HepG2 (cell line): ENCODE data around the gene GGPS1. TPM values are rescaled to one million over a fixed set of nuclear protein-coding genes. Genes with fewer than 3 reads are reported as not detected.

Experiments used
- ATAC-seq: fragments of 200-7000 bp; cut with Tn5 transposase; 3 replicates; pipeline ENCODE4 v1.9.1; 2020; ENCODE audit warnings: mild to moderate bottlenecking, moderate library complexity
- BruUV-seq: library from RNA; stranded (reverse); fragments of 400-500 nt; replicated peaks from 2 replicates; lab custom pipeline; 2021; lab: Mats Ljungman, UMichigan
- CTCF ChIA-PET: fragments of 300-600 bp; formaldehyde crosslinking; extraction: SDS; loops from one replicate; lab custom pipeline; 2021; ENCODE audit warnings: low total read pairs, inconsistent platforms, low intra/inter-chr PET ratio; lab: Yijun Ruan, JAX
- POLR2A ChIA-PET: fragments of 350-600 bp; sonication (Branson Sonifier 250); formaldehyde crosslinking; loops from one replicate; lab custom pipeline; 2020; ENCODE audit warnings: antibody characterized with exemption, inconsistent platforms; lab: Yijun Ruan, JAX
- DNase-seq: peaks from one replicate; pipeline ENCODE4 v3.0.0-alpha.2; 2015; ENCODE audit warnings: low spot score
- FAIRE-seq: peaks from 3 replicates; lab custom pipeline; 2011; peaks lifted over from hg19 to GRCh38; lab: Jason Lieb, UNC
- H2AFZ ChIP-seq: one replicate; pipeline ENCODE4 v1.6.1; 2011; ENCODE audit warnings: low read length, inconsistent platforms
- H3K27ac ChIP-seq: fragments of 300-600 bp; 3 replicates; pipeline ENCODE4 v1.8.0; 2011; ENCODE audit warnings: mixed run types, mild to moderate bottlenecking, mixed read lengths, low read length, inconsistent platforms; ENCODE audit not compliant: insufficient read depth; ENCODE audit errors: extremely low read length
- H3K27me3 ChIP-seq, 2 experiments: fragments of 200-600 bp in 1 of 2; 2 replicates in 1 of 2; 3 replicates in 1 of 2; pipeline versions ENCODE4 v1.6.0 to v1.8.0; 2011; ENCODE audit warnings: low read length in 2 of 2, mild to moderate bottlenecking in 2 of 2, moderate library complexity in 2 of 2, inconsistent platforms in 1 of 2; ENCODE audit not compliant: insufficient read depth in 2 of 2, control insufficient read depth in 1 of 2
- H3K36me3 ChIP-seq, 2 experiments: fragments of 200-600 bp in 1 of 2; replicated peaks in 1 of 2; 2 replicates in 1 of 2; 3 replicates in 1 of 2; pipeline versions ENCODE4 v1.5.1 to v1.8.0; 2011; ENCODE audit warnings: low read length in 2 of 2, inconsistent platforms in 1 of 2; ENCODE audit not compliant: insufficient read depth in 2 of 2, control insufficient read depth in 1 of 2
- H3K4me1 ChIP-seq: 2 replicates; pipeline ENCODE4 v1.5.1; 2012; ENCODE audit warnings: low read length, inconsistent platforms; ENCODE audit not compliant: insufficient read depth
- H3K4me2 ChIP-seq: 2 replicates; pipeline ENCODE4 v1.6.0; 2011; ENCODE audit warnings: low read depth, low read length, inconsistent platforms
- H3K4me3 ChIP-seq, 3 experiments: fragments of 200-600 bp in 1 of 3; sonication (generic), shearing (Covaris generic) in 1 of 3; replicated peaks in 1 of 3; 2 replicates each; pipeline ENCODE4 v1.5.1; 2011 to 2016; ENCODE audit warnings: low read length in 3 of 3, inconsistent platforms in 2 of 3, low read depth in 2 of 3, mild to moderate bottlenecking in 2 of 3, control low read depth in 1 of 3, mixed read lengths in 1 of 3; ENCODE audit not compliant: insufficient read depth in 1 of 3
- H3K79me2 ChIP-seq: one replicate; pipeline ENCODE4 v1.6.1; 2011; ENCODE audit warnings: low read length, inconsistent platforms; ENCODE audit not compliant: insufficient read depth
- H3K9ac ChIP-seq: 2 replicates; pipeline ENCODE4 v1.6.0; 2011; ENCODE audit warnings: mild to moderate bottlenecking, low read depth, low read length, inconsistent platforms; ENCODE audit not compliant: insufficient read depth
- H3K9me3 ChIP-seq: 2 replicates; pipeline ENCODE4 v1.5.1; 2012; ENCODE audit warnings: mild to moderate bottlenecking, low read length
- H4K20me1 ChIP-seq: 2 replicates; pipeline ENCODE4 v1.6.0; 2011; ENCODE audit warnings: inconsistent platforms, mild to moderate bottlenecking, low read length, moderate library complexity; ENCODE audit not compliant: insufficient read depth
- AGO2 ChIP-seq: fragments of 200-400 bp; formaldehyde crosslinking; optimal IDR thresholded peaks from 2 replicates; pipeline ENCODE3; 2017; ENCODE audit warnings: mild to moderate bottlenecking, low read depth, low read length, moderate library complexity
- CEBPG ChIP-seq: IDR thresholded peaks from 2 replicates; pipeline ENCODE4 v1.6.1; 2016
- GTF3A ChIP-seq: sonication (generic); formaldehyde crosslinking; conservative IDR thresholded peaks from 2 replicates; pipeline ENCODE4 v1.4.0; 2020; ENCODE audit warnings: mild to moderate bottlenecking, missing genetic modification reagents
- HHEX ChIP-seq: IDR thresholded peaks from 2 replicates; pipeline ENCODE4 v1.6.1; 2016; ENCODE audit warnings: control low read depth
- MAFK ChIP-seq, 2 experiments: IDR thresholded peaks in 1 of 2; conservative IDR thresholded peaks in 1 of 2; 2 replicates each; pipeline ENCODE4 v1.6.1; 2011; ENCODE audit warnings: improper control_type of control experiment in 2 of 2, low read length in 2 of 2
- SP140L ChIP-seq: sonication (generic); formaldehyde crosslinking; IDR thresholded peaks from 2 replicates; pipeline ENCODE4 v1.4.0; 2020; ENCODE audit warnings: missing genetic modification reagents, borderline replicate concordance
- TARDBP ChIP-seq: sonication (generic); formaldehyde crosslinking; IDR thresholded peaks from 2 replicates; pipeline ENCODE4 v1.8.0; 2022; ENCODE audit warnings: mild to moderate bottlenecking, missing genetic modification reagents
- ZNF432 ChIP-seq: sonication (generic); formaldehyde crosslinking; IDR thresholded peaks from 2 replicates; pipeline ENCODE4 v1.5.0; 2020; ENCODE audit warnings: missing genetic modification reagents, mild to moderate bottlenecking, borderline replicate concordance
- ZNF839 ChIP-seq: sonication (generic); formaldehyde crosslinking; IDR thresholded peaks from 2 replicates; pipeline ENCODE4 v1.4.0; 2020; ENCODE audit warnings: missing genetic modification reagents, mild to moderate bottlenecking, borderline replicate concordance
- WGBS: methylation state at CpG from one replicate; pipeline ENCODE4 v1.1.6; 2017; ENCODE audit warnings: low lambda C conversion rate; 5-methylcytosine and 5-hydroxymethylcytosine counted together
- in situ Hi-C: cut with HindIII; loops from 2 replicates; pipeline ENCODE4 v1.10.0; 2017; ENCODE audit warnings: low pct_unique_long_range_greater_than_20kb; ENCODE audit not compliant: extremely low pct_ligation_motif_present
- intact Hi-C: fragments of 100-400 bp; cut with micrococcal nuclease; formaldehyde crosslinking; loops from one replicate; pipeline ENCODE4 v1.10.0; 2022; ENCODE audit not compliant: unreplicated experiment
- polyA plus RNA-seq, 8 experiments: library from polyadenylated mRNA; depleted of rRNA in 3 of 8; stranded (reverse) in 7 of 8; unstranded in 1 of 8; fragments of >200 nt; fragmentation: Illumina TruSeq in 4 of 8; extraction: Trizol in 4 of 8; gene quantifications; 2 replicates each; pipeline versions ENCODE4 v1.2.1 to v1.2.3, GENCODE V29; 2011 to 2016; ENCODE audit warnings: low read depth in 4 of 8, missing spikeins in 1 of 8, mixed read lengths in 1 of 8; ENCODE audit not compliant: insufficient read depth in 1 of 8
- total RNA-seq, 5 experiments: library from RNA; depleted of rRNA; stranded (reverse); fragments of >200 nt; fragmentation: Illumina TruSeq; extraction: Trizol; gene quantifications; 2 replicates each; pipeline ENCODE4 v1.2.3, GENCODE V29; 2016; ENCODE audit warnings: low read depth in 1 of 5
- TF ChIP-seq, protein P1 (sequence below): fragments of 450-650 bp; IDR thresholded peaks from 2 replicates; pipeline ENCODE4 v1.6.1; 2017
- TF ChIP-seq, protein P2 (sequence below): sonication (generic); formaldehyde crosslinking; IDR thresholded peaks from 2 replicates; pipeline ENCODE4 v1.4.0; 2020; ENCODE audit warnings: missing genetic modification reagents
- TF ChIP-seq, protein P3 (sequence below): sonication (generic); formaldehyde crosslinking; IDR thresholded peaks from 2 replicates; pipeline ENCODE4 v1.4.0; 2020; ENCODE audit warnings: missing genetic modification reagents, mild to moderate bottlenecking, borderline replicate concordance
- TF ChIP-seq, protein P4 (sequence below): IDR thresholded peaks from 2 replicates; pipeline ENCODE4 v1.6.1; 2012; ENCODE audit warnings: low read depth, low read length, improper control_type of control experiment

The GGPS1 gene
- total and polyA plus RNA-seq, 2 of the 13 experiments (the other 11 are each of a cell fraction or from before 2014, with no cell fraction given): 28.8 to 42.6 TPM

DNA sequence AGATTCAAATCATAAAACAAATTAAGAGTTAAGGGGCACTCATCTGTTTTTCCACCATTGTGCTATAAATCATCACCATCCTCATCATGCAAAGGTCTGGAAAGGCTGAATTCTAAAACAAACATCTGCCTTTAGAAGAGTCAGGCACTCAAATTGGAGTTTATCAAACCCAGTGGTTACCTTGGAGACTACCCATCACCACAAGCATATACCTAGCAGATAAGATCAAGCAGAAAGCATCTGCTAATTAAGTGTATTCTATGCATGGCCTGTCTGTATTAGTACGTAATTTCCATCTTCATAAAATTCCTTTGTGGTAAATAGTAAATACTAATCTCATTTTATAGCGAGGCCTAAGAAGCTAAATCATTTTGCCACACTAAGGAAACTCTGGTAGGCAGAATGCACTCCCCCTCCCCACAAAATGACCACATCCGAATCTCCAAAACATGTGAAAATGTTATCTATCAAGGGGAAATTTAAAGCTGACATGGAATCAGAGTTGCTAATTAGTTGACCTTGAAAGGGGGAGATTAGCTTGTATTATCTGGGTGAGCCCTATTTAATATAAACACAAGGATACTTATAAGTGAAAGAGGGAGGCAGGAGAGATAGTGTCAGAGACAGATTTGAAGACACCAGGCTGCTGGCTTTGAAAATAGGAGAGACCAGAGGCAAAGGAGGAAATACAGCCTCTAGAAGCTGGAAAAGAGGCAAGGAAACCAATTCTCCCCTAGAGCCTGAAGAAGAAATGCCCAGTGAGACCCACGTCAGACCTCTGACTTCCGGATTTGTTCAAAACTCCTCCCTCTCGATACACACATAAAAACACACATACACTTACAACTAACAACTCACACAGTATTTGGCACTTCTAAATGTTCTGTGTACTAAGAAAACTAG is 23.6 kb upstream of the GGPS1 start (continued):
- TF ChIP-seq MAFK (conservative IDR thresholded peaks at IDR 0.05 in 1 of 2, IDR thresholded peaks at IDR 0.05 in 1 of 2; ENCODE audit: low read length in 2 of 2): no peak
- no peak for TF ChIP-seq CEBPG (CRISPR knock-in tag)
- TF ChIP-seq, protein P1, sequence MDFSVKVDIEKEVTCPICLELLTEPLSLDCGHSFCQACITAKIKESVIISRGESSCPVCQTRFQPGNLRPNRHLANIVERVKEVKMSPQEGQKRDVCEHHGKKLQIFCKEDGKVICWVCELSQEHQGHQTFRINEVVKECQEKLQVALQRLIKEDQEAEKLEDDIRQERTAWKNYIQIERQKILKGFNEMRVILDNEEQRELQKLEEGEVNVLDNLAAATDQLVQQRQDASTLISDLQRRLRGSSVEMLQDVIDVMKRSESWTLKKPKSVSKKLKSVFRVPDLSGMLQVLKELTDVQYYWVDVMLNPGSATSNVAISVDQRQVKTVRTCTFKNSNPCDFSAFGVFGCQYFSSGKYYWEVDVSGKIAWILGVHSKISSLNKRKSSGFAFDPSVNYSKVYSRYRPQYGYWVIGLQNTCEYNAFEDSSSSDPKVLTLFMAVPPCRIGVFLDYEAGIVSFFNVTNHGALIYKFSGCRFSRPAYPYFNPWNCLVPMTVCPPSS: no peak
- no peak for TF ChIP-seq TARDBP
- no peak for TF ChIP-seq GTF3A (CRISPR knock-in tag)

DNA sequence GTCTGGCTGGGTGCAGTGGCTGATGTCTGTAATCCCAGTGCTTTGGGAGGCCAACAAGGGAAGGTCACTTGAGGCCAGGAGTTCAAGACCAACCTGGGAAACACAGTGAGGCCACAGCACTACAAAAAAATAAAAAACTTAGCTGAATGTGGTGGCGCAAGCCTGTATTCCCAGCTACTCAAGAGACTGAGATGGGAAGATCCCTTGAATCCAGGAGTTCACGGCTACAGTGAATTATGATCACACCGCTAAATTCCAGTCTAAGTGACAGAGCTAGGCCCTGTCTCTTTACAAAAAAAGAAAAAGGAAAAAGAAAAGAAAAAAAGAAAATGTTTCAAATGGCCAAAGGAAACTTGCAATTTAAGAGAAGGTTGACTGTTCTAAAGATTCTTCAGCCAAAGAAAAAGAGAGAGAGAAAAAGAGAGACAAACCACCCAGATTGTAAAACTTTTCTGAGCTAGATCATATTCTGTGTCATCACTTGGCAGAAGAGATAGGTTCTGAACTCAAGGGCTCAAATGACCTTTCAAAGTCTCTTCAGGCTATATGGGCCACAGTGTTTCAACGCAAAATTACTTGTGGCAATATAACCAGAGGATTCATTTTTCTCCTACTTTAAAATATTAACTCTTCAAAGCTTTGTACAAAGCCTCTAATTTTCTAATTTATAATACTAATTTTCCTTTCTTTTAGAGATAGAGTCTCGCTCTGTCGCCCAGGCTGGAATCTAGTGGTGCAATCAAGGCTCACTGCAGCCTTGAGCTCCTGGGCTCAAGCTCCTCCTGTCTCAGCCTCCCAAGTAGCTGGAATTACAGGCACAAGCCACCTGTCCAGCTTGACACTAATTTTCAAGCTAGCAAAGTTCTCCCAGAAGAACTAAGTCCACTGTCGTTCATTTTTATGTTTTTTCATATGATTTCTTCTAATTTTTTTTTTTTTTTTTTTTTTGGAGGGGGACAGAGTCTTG is 20.9 kb upstream of the GGPS1 start:
- DNase-seq: no peak
- in situ Hi-C loops (no loop called here), intact Hi-C loops (no loop called here)
- no TSS peak for BruUV-seq
- peaks cover 43% of the 10 kb centered on the region for H3K4me1 ChIP-seq
- ChIA-PET POLR2A (no interaction called here), CTCF (no interaction called here)
- no peaks in the 10 kb centered on the region for H3K9me3 ChIP-seq
- H3K4me3 ChIP-seq: no peak overlapping the region
- H4K20me1 ChIP-seq: peaks cover 54% of the 10 kb centered on the region
- no peak overlapping the region for H2AFZ ChIP-seq
- no peak overlapping the region for H3K9ac ChIP-seq
- H3K27ac ChIP-seq: no peak overlapping the region
- no peaks in the 10 kb centered on the region for H3K27me3 ChIP-seq
- H3K36me3 ChIP-seq: peaks cover 1 to 5% of the 10 kb centered on the region in 2 experiments; a peak in 1 of 5 replicates
- WGBS: 94% methylated on average over 7 of the region's 7 CpGs
- ATAC-seq: no peak
- FAIRE-seq: no peak
- no peak overlapping the region for H3K4me2 ChIP-seq
- H3K79me2 ChIP-seq: peaks cover 81% of the 10 kb centered on the region
- TF ChIP-seq, protein P2, sequence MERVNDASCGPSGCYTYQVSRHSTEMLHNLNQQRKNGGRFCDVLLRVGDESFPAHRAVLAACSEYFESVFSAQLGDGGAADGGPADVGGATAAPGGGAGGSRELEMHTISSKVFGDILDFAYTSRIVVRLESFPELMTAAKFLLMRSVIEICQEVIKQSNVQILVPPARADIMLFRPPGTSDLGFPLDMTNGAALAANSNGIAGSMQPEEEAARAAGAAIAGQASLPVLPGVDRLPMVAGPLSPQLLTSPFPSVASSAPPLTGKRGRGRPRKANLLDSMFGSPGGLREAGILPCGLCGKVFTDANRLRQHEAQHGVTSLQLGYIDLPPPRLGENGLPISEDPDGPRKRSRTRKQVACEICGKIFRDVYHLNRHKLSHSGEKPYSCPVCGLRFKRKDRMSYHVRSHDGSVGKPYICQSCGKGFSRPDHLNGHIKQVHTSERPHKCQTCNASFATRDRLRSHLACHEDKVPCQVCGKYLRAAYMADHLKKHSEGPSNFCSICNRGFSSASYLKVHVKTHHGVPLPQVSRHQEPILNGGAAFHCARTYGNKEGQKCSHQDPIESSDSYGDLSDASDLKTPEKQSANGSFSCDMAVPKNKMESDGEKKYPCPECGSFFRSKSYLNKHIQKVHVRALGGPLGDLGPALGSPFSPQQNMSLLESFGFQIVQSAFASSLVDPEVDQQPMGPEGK: no peak
- TF ChIP-seq ZNF432: no peak
- no peak for TF ChIP-seq SP140L
- TF ChIP-seq, protein P3, sequence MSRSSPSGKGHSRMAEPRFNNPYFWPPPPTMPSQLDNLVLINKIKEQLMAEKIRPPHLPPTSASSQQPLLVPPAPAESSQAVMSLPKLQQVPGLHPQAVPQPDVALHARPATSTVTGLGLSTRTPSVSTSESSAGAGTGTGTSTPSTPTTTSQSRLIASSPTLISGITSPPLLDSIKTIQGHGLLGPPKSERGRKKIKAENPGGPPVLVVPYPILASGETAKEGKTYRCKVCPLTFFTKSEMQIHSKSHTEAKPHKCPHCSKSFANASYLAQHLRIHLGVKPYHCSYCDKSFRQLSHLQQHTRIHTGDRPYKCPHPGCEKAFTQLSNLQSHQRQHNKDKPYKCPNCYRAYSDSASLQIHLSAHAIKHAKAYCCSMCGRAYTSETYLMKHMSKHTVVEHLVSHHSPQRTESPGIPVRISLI (CRISPR knock-in tag): no peak
- TF ChIP-seq ZNF839: no peak
- TF ChIP-seq AGO2: no peak
- no peak for TF ChIP-seq HHEX (CRISPR knock-in tag)
- TF ChIP-seq, protein P4, sequence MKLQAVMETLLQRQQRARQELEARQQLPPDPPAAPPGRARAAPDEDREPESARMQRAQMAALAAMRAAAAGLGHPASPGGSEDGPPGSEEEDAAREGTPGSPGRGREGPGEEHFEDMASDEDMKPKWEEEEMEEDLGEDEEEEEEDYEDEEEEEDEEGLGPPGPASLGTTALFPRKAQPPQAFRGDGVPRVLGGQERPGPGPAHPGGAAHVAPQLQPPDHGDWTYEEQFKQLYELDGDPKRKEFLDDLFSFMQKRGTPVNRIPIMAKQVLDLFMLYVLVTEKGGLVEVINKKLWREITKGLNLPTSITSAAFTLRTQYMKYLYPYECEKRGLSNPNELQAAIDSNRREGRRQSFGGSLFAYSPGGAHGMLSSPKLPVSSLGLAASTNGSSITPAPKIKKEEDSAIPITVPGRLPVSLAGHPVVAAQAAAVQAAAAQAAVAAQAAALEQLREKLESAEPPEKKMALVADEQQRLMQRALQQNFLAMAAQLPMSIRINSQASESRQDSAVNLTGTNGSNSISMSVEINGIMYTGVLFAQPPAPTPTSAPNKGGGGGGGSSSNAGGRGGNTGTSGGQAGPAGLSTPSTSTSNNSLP: no peak
